CD4-positive, alpha-beta T cell treated with Interleukin-17A for 4 hours (primary cell): Measurements from ENCODE around the gene MAST4.

Source experiments
- DNase-seq: peaks from one replicate; pipeline ENCODE4 v3.0.0-alpha.2; 2020; ENCODE audit warnings: mixed read lengths

Gene MAST4

DNA sequence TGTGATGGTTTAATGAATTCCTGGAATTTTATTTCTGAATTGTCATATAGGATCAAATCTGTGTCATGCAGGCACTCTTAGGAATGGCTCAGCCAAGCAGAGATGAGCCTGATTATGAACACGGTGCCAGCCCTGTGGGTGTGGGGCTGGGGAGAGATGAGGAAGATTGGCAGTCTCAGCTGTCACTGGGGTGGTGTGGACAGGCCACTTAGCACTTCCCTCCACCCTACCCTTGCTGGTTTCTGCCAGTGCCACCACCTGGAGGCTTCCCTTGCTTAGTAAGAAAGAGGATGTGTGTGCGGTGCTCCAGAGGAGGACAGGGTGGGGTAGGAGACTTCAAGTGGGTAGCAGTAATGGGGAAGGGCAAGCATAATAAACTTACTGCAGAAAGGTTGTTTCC, 373.8 kb downstream of the MAST4 start:
- no peak for DNase-seq

DNA sequence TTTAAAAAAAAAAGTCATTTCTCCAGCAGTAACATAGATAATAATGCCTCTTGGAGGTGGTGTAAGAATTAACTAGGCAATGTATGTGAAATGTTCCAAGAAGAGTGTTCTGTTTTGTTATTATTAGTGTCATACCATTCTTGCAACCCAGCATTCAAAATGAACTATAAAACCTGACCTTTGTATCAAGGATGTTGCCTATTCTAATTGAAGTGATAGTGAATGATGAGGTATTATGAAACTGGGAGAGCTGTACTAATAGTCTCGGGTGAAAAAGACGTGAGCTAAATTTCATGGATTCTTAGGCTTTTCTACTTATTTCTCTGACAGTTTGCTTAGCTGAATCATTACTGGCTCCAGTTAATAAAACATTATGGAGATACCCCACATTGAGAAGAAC, 375.8 kb downstream of the MAST4 start:
- no peak for DNase-seq

DNA sequence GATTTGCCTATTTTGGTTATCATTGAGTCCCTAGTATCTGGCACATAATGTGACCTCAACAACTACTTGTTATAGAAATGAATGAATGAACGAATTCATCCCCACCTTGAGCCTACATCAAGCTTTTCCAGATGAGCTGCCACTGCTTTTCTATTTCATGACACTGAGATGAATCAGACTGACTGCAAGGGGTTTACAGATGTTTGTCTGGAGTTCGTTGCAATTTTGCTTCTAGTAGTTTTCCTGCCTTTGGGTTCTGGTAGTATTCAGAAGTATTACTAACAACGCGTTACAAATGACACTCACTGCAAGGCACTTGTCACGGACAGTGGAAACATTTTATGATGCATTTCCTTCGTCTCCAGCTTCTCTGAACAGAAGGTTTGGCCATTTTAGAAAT, 378.1 kb downstream of the MAST4 start:
- no peak for DNase-seq

DNA sequence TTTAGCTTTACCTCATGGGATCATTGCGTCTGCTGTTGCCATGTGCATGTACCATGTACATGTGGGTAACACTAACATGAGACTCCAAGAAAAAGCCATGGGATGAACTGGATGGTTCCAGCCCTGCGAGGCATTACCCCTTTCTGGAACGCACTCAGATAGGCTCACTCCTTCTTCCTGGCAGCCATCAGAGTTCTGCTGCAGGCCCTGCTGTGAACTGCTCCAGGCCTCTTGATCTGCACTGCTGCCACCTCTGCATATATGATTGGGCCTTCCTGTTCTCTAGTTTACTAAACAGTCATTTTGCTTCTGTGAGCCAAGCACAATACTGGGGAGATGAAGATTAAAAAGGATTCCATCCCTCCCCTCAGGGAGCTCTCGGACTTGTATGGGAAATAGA, 379.9 kb downstream of the MAST4 start:
- DNase-seq = no peak

DNA sequence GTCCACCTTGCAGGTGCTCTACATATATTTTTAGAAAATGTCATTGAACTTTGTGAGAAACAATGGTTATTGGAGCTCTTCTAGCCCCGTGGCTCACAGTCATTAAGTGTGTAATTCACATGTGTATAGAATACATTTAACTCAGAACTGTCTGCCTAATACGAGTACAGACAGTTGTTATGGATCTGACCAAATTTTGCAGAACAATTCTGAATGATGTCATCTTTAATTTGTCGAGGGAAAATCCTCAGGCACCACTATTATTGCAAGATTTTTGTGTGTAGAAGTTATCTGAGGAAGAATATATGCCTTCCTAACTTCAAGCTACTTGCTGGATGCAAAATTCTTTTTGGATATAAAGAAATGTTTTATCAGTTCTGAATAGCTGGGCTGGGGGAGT, 383.5 kb downstream of the MAST4 start:
- no peak for DNase-seq

- no peak for DNase-seq
Measured at GRCh38 chr5:66981266-66982055, 385.3 kb downstream of the MAST4 start.

- no peak for DNase-seq
Measured at GRCh38 chr5:66982056-66982387, 385.8 kb downstream of the MAST4 start.

DNA sequence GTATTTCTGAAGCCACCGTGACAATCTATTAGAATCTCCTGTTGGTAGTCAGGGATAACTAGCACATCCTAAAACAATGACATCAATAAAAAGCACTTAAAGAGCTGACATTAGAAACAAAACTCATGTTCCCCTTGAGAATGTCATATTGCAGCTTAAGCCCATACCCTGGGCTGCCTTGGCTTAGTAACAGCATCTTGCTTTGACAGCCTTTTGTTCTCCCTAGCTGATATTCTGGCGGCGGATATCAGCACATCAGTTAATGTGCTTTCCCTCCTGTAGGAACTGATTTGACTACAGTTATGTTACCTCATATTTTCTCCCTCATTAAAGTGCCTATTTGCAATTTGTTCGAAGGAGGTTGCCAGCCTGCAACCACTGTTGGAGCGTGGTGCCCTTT, 386.3 kb downstream of the MAST4 start:
- no peak for DNase-seq

- DNase-seq = no peak
Measured at GRCh38 chr5:66985417-66985816, 389.2 kb downstream of the MAST4 start.

GRCh38 chr5:66986009-66986408, 389.8 kb downstream of the MAST4 start:
- no peak for DNase-seq

GRCh38 chr5:66986534-66986933, 390.3 kb downstream of the MAST4 start:
- DNase-seq = no peak

- DNase-seq = no peak
Measured at GRCh38 chr5:66987126-66987525, 390.9 kb downstream of the MAST4 start.

DNA sequence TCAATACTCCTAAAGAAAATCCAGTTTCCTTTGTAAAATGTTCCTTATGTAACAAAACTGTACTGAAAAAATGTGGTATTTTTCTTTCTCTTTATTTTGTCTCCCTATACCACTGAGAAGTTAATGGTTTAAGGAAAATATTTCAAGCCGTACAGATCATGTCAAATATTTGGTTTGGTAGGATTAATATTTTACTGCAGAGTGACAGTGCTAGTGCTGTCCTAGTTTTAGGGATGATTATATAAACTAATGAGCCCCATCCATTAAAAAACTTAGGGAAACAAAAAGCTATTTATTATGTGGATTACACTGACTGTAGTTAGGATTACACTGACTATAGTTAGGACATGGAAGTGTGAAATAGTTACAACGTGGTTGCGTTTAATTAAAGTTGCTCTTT, 391.3 kb downstream of the MAST4 start:
- DNase-seq = no peak

DNA sequence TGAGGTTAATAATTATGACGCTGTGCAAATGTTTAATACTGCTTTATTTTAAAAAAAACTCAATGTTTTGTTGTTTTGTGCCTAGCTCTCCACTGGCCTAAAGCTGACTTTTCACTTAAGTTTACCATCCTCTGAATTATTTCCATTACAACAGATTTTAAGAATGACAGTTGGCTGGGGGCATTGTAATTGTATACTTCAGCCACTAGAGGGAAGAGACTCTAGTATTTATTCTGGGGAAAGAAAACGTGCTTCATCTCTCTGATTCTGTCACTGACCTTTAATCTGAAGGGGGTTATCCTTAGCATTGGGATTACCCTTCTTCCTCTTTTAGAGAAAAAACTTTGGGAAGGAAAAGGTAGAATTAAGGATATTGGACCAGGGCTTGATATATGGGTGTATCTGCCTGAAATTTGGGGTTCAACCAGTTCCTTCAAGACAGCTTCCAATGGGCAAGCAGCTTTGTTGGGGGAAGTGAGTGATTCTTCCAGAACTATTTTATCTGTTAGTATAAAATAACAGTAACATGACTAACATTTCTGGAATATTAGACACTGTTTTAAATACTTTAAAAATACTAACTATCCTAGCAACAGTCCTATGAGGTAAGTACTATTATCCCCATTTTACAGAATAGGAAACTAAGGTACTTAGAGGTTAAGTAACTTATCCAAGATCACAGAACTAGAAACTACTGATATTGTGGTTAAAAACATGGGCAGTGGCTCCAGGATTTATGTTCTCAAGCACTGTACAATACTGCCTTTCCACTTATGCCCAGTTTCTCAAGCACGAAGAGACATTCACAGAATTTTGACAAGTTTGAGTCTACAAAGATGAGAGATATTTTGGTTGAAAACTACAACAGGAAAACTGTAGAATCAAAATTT, 392.0 kb downstream of the MAST4 start:
- DNase-seq = no peak

GRCh38 chr5:66989286-66989685, 393.1 kb downstream of the MAST4 start:
- no peak for DNase-seq

GRCh38 chr5:66989781-66990180, 393.6 kb downstream of the MAST4 start:
- DNase-seq = no peak

DNA sequence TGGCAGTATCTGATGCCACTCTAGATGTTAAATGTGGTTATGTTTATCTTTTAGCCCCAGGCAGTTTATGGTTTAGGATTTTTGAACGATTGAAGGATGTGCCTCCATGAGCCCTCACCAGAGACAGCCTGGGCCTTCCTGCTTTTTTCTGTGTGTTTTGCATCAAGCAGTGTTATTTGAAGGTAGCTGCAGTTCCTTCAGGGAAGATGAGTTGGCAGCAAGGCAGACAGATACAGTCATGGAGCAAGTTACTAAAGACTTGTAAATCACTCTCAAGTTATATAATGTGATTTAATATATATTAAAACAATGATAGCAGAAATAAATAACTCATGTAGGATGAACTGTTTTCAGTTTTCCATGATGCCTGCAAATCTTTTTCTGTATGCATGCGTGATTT, 395.6 kb downstream of the MAST4 start:
- no peak for DNase-seq

DNA sequence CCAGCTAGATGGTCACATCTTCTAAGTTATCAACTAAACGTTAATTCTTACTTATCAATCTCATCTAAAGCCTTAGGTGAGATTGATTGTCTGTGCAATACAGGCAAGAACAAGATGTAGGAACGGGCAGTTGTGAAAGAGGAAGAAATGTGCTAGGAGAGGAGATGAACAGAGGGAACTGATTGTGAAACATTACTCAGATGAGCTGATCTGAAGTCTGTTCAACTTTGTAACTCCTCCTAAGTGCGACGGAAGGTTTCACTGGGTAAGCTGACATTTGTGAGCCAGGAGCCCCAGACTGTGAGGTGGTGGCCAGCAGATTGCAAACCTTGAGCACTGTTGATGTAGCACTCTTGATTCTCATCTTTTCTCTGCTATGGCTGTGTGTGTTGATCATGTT, 396.4 kb downstream of the MAST4 start:
- DNase-seq = no peak

DNA sequence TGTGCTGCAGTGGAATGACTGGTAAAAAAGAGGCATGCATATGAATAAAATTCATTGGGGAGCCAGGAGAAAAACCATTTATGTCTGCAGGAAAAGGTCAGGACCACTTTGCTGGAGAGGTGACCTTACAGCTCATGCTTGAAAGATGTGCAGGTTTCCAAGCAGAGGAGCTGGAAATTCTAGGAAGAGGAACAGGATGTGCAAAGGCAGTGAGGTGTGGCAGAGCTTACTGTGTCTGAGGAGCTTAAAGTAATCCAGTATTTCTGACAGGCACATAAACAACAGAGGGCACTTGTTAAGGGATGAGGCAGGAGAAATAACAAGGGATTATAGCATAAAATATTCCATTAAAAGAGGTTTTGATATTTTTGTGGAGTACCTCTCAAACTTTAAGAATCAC, 397.3 kb downstream of the MAST4 start:
- DNase-seq = no peak

DNA sequence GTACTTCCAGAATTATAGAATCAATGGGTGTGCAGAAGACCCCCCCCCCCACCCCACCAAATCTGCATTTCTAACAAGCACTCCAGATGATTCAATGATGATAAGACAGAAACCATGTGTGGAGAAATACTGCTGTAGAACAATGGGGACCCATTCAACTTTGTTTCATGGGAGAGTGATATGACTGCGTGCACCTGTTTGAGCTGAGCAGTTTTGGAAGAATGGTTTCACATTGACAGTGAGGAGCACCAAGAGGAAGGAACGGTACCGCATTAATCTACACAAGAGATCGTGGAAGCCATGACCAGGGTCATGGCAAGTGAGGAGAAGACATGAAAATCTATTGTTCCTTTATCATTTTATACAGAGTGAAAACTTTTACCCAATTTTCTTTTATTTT, 397.7 kb downstream of the MAST4 start:
- no peak for DNase-seq

GRCh38 chr5:66994790-66995189, 398.6 kb downstream of the MAST4 start:
- DNase-seq = no peak

GRCh38 chr5:67000794-67001475, 404.7 kb downstream of the MAST4 start:
- no peak for DNase-seq

DNA sequence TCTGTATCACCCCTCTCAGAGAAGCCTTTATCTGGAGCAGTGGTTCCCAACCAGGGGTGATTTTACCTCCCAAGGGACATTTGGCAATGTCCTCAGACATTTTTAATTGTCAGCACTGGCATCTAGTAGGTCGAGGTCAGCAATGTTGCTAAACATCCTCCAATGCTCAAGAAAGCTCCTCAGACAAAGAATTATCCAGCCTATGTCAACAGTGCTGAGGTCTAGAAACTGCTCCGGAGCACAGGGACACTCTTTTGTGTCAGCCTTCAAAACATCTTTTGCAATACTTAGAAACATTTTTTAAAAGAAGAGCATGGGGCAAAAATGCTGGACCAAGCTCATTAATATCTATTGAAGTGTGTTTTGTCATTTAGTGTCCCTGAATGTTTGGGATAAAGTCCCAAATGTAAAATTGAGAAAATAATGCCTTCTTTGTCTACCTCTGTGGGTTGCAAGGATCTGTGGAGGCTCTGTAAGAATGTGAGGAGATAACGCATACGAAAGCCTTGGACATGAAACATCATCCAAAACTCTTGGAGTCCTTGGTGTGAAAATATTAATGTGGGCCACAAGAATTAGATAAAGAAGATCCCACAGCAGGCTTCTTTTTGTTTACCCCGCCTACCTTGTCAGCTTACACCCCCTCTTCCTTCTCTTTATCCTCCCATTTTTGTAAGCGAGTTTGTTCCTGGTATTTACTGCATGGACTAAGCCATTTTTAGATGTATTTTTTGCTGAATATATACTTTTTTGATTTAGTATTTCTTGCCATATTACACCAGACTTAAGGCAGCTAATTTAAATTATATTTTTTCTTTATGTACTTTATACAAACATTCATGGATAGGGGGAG, 406.9 kb downstream of the MAST4 start:
- no peak for DNase-seq
